NT2/D1 (cell line): ENCODE data around the gene MRTFB.

Experiments used
- SUZ12 ChIP-seq: IDR thresholded peaks from 2 replicates; pipeline ENCODE4 v1.6.1; 2011; ENCODE audit not compliant: insufficient read length, insufficient read depth; ENCODE audit errors: extremely low read depth
- YY1 ChIP-seq: IDR thresholded peaks from 2 replicates; pipeline ENCODE4 v1.6.1; 2011; ENCODE audit not compliant: insufficient read length, insufficient read depth
- ZNF274 ChIP-seq: IDR thresholded peaks from 2 replicates; pipeline ENCODE4 v1.6.1; 2011; ENCODE audit warnings: mild to moderate bottlenecking, low read depth, low read length

- TF ChIP-seq YY1 (no peak), SUZ12 (no peak), ZNF274 (no peak)
These were observed 62.8 kb downstream of the MRTFB start for GRCh38 chr16:14133907-14134306.
